RPMI7951 (cell line): ENCODE data around the gene CUBN. TPM values are rescaled to one million over a fixed set of nuclear protein-coding genes. Genes with fewer than 3 reads are reported as not detected.
A peak's percentile ranks its signal among the peaks of the same experiment; 100 is the strongest.

ENCODE experiments used
- DNase-seq: peaks from one replicate; pipeline ENCODE4 v3.0.0-alpha.2; 2012; ENCODE audit warnings: low read depth
- total RNA-seq: library from RNA; depleted of rRNA; stranded (reverse); fragments of >200 nt; shearing (Covaris generic); gene quantifications from 2 replicates; pipeline ENCODE4 v1.2.3, GENCODE V29; 2014

The CUBN gene
- total RNA-seq, 1 experiment from 2014 or later, result 2.9 TPM

DNA sequence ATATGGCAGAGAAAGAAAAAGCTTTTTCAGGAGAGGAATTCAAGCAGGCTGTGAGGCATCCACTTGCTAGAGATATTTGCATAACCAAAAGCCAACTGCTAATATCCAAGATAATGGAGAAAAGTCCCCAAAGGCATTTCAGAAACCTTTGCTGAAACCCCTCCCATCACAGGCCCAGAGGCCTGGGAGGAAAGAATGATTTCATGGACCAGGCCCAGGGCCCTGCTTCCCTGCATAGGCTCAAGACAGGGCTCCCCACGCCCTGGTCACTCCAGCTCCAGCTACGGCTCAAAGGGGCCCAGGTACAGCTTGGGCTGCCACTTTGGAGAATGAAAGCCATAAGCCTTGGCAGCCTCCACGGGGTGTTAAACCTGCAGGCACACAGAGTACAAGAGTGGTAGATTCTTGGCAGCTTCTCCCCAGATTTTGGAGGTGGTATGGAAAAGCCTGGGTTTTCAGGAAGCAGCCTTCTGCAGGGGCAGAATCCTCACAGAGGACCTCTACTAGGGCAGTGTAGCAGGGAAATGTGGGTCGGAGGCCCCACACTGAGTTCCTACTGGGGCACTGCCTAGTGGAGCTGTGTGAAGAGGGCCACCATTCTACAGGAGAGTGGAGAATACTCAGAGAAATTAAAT, 306.8 kb downstream of the CUBN start:
- DNase-seq, result no peak

DNA sequence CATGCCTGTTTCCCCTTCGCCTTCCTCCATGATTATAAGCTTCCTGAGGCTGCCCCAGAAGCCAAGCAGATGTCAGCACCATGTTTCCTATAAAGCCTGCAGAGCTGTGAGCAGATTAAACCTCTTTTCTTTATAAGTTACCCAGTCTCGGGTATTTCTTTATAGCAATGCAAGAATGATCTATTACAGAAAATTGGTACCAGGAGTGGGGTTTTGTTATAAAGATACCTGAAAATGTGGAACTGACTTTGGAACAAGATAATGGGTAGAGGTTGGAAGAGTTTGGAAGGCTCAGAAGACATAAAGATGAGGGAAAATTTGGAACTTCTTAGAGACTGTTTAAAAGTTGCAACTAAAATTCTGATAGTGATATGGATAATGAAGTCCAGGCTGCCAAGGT, 307.6 kb downstream of the CUBN start:
- DNase-seq, result no peak

DNA sequence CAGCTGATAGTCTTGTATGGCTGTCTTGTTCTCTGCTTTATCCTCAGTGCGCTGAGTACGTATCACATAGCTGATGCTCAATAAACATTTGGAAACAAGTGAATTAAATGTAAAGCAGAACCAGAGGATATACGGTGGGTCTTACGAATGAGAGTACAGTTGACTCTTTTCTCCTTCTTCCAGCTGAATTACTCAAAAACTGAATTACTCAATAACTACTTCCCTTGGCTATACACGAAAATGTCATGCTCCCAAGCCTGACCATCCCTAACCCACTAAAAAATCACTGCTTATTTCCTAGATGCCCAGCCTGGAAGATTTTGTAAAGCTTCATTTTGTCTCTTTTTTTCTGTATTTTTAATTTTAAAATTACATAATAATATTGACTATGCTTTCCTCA, 309.2 kb downstream of the CUBN start:
- DNase-seq, result no peak

DNA sequence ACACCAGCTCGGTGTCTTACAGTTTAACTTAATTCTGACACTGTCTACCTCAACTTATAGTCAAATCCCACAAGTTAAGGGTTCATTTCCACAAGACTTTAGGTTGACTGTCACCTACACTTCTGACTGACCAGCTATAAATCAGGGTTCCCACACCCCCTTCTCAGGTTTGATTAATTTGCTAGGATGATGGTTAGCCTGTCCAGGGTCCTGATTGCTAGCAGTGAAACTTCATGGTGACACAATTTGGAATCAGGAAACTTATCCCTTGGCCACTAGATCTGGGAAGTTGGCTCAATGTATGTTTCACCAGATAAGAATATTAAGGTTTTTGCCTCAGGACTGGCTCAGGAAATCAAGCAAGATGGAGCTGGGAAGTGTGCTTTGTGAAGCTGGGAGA, 309.6 kb downstream of the CUBN start:
- DNase-seq, result no peak

DNA sequence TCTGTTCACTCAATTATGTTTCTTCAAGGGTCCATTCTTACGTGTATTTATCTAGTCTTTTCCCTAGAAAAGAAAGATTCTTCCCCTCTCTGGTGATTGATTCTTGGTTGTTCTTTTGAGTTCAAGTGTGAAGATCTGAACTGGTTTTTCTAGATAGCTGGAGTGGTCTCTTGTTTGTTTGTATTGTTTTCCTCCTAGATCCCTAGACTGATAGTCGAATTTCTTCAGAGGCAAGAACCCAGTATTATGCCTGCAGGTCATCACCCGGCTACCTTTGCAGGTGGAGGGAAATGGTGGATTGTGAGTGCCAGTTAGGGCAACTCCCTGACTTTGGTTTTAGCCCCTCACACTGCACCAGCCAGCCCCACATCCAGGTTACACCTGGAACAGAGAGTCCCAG, 310.2 kb downstream of the CUBN start:
- no peak for DNase-seq

DNA sequence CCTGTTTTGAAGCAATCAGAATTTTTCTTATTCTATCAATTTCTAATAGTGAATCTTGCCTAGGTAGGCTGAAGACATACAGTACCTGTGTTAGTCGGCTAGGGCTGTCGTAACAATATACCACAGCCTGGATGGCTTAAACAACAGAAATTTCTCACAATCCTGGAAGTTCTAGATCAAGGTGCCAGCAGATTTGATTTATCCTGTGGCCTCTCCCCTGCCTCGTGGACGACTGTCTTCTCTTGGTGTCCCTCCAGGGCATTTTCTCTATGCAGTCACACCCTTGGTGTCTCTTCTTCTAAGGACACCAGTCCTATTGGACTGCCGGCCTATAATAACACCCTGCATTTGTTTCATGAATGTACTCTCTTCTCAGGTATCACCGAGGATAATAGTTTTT, 310.6 kb downstream of the CUBN start:
- no peak for DNase-seq

DNA sequence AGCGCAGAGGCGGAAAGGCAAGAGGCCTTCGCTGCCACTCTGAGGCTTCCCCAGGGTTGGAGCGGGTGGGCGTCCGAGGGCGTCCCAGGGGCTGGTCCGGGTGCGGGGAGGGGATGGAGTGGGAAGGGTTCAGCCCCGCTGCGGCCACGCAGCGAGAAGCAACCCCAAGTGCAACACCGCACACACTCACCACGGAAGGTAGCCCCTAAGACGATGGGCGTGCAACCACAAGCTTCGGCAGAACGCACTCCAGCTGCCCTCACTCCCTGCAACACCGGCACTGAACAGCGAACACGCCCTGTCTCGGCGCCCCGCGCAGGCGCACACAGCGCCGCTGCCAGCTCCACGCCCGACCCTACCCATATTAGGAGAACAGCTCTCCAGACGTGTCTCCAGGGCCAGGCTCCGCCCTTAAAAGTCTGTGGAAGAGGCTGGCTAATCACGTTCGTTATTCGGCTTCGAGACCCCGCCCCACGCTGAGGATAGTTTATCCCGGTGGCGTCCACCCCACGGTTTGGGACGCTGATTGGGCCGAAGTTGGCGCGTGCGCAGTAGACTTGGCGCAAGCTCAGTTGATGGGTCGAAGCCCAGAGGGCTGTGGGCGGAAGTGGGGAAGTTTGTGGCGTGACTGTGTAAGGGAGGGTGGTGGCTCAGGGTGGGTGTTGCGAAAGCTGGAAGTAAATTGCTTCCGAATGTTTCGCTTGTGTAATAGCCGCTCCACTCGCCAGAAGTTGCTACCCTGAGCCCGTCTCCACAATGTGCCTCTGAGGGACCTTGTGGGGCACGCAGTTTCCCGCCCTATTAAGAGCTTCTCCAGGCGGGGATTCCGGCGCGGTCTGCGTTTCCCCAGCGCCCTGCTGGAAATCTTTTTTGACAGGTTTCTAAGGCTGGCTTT, 312.2 kb downstream of the CUBN start, which contains the start of gene RSU1:
Gene RSU1, minus strand, starts transcription at position 300 of the 895 bp plus-strand sequence. CDS start 343 bp downstream, outside the sequence.
- peak; percentile 100 for DNase-seq

DNA sequence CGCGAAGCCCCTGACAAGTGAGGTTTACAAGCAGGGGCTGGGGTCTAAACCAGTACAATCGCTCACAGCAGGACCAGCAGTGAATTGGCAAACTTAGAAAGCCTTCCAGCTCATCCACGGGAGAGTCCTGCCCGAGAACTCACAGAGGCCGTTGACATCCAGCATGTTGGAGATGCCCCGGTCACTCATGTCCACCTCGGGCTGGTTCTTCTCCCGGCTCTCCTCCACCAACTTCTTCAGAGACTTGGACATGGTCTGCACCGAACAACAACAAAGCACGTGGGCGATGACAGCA, 312.8 kb downstream of the CUBN start:
- DNase-seq, result no peak

DNA sequence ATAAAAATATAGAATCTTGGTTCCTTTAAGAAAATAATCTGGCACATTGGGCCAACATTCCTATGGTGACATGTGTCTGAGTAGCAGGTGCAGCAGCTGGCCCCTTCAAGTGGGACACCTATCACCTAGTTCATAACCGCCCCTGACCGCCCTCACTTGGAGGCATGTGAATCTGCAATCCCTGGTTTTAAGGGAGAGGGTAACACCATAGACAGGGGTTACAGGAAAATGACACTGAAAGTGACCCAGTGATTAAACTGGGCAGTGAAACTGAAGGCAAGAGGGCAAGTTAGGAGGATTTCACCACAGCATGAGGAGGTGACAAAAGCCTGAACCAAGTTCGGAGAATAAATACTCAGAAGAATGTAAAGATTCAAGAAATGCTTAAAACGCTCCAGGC, 313.4 kb downstream of the CUBN start:
- DNase-seq, result peak; percentile 5

DNA sequence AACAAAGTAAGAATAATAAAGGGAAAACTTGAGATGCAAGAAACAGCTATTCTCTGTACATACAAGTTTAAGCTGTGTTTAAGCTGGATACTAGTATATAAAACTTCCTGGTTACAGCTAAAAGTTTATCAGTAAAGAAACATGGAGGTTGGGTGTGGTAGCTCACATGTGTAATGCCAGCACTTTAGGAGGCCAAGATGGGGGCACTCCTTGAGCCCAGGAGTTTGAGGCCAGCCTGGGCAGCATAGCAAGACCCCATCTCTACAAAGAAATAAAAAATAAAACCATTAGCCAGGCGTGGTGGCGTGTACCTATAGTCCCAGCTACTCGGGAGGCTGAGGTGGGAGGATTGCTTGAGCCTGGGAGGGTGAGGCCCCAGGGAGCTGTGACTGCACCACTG, 315.6 kb downstream of the CUBN start:
- DNase-seq, result no peak

DNA sequence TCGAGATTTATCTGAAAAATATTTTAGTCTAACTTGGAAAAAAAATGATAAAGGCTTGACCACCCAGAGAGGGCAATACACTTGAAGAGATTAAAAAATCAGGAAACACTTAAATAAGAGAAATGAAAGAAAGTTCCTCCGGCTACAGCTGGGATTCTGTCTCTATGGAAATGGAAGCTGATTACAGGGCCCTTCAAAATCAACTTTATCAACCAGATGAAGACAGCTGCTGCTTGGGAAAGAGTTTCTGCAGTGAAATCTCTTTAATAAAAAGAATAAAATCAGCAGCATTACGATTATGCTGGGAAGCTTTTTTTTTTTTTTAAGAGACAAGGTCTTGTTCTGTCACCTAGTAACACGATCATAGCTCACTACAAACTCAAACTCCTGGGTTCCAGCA, 316.9 kb downstream of the CUBN start:
- no peak for DNase-seq

DNA sequence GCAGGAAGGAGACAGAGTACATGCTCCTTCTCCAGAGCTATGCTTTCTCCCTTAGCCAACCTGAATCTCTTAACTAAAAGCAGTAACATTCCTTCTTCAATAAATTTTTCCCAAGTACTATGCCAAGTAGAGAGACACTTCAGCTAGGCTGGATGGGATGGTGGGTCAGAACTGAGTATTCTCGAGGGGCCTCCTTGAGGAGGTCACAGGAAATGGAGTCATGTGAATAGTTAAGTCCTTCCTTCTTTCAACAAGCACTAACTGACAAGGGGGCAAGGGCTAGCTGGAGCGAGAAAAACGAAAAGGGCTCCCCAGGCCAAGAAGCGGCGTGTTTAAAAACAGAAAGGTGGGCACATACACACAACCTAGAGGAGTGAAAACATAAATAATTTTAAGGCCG, 317.8 kb downstream of the CUBN start:
- no peak for DNase-seq

DNA sequence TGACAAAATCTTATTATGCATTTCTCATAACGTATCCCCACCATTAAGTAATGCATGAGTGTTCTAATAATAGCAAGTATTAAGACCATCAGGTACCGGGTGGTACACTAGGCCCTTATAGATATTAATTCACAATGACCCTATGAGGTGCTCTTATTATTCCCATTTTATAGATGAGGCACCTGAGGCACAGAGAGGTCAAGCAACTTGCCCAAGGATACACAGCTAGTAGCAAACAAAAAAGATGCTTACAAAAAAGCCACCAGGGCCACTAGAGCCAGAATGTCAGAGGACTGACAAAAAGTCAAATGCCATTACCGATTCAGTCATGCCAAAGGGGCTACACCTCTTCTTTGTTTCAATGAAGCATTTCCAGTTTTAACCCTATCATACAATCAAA, 318.3 kb downstream of the CUBN start:
- no peak for DNase-seq

DNA sequence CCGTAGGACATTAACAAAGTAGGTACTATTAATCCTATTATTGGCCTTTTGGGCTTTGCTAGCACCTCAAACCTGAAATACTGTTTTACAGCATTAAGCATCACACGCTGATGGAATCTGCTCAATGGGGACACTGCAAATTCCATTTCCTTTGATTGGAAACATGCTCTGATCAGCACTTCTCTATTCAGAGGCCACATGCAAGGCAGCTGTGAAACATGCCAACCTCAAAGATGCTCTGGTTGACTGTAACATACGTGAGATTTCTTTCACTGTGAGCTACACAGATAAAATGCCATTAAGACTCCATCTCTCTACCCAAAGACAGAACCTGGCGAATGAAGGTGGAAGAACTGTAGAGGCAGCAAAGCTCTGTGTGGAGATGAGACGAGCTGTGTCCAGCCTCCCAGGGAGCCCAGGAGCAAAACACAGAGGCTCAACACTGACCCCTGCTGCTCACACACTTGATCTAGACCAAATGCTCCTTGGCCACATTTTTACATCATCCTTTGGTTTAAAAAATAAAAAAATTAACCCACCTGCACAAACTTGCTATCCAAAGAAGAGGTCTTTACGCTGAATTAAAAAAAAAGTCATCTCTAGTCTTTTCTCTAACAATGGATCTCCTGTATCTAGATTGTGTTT, 320.4 kb downstream of the CUBN start:
- DNase-seq, result peak; percentile 39

DNA sequence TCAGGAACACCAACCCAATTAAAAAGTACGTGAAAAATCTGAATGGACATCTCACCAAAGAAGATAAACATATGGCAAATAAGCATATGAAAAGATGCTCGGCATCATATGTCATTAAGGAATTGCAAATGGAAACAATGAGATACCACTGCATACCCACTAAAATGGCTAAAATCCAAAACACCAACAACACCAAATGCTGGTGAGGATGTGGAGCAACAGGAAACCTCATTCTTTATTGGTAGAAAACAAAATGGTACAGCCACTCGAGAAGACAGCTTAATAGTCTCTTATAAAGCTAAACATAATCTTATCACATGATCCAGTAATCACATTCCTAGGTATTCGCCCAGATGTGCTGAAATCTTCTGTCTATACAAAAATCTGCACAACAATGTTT, 325.5 kb downstream of the CUBN start:
- DNase-seq, result no peak

DNA sequence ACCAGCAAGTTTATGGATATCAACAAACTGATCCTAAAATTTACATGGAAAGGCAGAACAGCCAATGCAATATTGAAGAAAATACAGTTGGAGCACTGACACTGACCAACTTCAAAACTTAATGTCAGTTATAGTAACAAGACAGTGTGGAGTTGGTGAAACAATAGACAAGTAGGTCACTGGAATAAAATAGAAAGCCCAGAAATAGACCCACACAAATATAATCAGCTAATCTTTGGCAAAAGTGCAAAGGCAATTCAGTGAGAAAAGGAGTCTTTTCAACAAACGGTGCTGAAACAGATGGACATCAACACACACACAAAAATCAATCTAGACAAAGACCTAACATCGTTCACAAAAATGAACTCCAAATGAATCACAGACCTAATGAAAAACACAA, 326.1 kb downstream of the CUBN start:
- no peak for DNase-seq

DNA sequence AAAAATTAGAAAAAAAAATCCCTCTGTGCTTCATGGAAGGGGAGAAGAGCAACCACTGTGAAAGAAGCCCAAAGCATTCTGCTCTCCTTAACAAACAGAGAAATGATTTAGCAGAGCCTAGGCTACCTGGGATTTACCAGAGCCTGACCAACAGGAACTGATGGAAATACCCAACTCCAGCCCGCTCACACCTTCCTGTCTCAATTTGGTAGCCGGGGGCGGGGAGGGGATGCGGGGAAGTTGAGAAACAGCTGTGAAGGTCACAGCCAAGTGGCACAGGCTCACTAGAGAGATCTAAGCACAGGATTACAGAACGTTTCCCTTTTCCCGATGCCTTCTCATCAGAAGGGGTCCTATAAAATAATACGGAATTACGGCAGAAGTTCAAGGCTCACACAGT, 330.0 kb downstream of the CUBN start:
- DNase-seq, result no peak

DNA sequence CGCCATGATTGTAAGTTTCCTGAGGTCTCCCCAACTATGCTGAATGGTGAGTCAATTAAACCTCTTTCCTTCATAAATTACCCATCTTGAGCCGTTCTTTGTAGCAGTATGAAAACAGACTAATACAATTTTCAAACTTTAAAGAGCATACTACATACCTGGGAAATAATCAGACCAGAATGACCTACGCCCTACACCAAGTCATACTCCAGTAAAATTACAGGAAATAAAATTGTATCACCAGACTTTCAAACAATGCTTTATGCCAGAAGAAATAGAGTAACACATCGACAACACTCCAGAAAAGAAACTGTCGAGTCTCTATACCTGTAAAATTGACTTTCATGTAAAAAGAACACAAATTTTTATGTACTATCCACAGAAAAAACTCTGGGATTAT, 331.0 kb downstream of the CUBN start:
- no peak for DNase-seq

DNA sequence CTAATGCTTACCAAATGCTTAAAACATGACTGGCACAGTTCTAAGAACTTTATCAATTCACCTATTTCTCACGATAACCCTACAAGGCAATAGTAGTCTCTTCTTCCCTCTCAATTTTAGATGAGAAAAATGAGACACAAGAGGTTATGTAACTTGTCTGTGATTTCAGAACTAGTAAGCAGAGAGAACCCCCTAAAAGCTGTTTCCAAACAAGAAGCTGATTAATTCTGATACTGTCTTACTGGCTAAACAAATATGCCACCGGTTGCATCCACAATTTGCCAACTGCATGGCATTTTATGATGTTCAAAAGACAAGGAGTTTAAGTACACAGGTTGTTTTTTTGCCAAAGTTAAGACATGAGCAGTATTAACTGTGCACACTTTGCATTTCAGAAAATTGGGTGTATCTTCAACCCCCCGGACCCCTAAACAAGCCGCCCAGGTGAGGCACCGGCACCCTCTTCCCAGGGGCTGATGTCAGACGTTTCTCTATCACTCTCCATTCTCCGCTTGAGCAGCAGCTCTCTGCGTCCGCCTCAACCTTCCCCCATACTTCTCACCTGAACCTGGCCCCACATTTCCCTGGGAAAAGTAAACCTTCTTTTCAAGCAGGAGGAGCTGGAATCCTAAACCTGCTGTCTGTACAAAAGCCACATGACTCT, 334.1 kb downstream of the CUBN start:
- DNase-seq, result no peak

DNA sequence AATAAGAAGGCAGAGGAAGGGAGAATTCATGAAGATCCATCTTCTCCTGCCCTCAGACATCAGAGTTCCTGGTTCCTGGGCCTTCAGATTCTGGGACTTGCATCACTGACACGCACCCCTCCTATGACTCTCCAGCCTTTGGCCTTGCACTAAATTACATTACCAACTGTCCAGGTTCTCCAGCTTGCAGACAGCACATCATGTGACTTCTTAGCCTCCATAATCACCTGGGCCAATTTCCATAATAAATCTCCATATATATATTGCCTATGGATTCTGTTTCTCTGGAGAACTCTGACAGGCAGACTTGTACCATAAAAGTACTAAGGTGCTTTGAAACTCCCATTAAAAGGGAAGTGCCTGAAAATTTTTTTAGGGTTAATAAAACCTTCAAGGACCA, 335.6 kb downstream of the CUBN start:
- no peak for DNase-seq

DNA sequence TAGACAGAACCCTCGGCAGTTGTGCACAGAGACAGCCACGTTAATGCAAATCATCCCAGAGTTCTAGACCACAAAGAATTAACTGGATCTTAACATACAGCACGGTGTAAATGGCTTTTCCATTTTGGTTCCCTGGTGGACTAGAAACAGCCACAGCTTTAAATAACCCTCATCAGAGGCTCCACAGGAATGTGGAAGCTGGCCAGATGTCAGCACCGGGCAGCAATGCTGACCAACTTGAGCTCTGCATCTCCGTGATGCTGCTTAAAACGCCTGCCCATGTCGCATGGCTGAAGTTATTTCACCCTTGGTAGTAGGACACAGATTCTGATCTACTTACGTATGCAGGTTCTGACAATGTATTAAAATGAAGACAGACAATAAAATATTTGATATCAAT, 336.9 kb downstream of the CUBN start:
- peak; percentile 26 for DNase-seq

DNA sequence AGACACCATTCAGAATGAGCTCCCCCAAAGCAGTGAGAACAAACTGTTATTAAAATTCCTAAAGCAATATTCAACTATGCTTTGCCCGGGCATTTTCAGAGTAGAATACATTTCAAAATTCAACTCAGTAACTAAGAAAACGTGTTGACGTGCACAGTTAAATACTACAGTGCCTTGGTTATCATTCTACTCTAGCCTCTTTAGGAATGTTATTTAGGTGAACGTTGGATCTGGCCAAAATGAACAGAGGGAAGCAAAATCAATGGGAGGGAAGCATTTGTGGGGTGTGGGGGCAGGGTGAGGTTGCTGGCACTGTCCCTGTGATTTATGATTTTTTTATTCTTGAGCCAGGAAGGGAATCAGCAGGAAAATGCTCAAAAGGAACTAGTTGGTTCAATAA, 339.8 kb downstream of the CUBN start:
- DNase-seq, result no peak

DNA sequence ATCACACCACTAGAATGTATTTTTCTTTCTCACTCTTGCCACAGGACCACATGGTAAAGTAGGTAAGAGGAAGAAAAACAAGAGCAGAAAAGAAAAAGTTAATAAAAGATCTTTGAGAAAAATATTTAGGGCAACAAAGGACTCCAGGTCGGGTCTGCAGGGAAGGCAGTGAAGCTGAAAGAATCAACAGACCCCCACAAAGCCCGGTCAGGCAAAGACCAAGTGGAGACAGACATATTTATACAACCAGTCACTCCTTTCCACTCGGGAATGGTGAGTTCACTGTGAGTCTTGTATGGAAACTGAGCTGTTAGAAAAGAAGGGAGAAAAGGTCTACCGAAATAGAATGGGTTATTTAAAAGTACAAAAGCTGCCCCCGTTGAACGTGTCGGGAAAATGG, 340.4 kb downstream of the CUBN start:
- no peak for DNase-seq
